Measurements from ENCODE around the gene NPPA. TPM values are rescaled to one million over a fixed set of nuclear protein-coding genes. Genes with fewer than 3 reads are reported as not detected.
A peak's percentile ranks its signal among the peaks of the same experiment; 100 is the strongest.

The NPPA gene
- total RNA-seq, 1 donor from 2014 or later = not detected

DNA sequence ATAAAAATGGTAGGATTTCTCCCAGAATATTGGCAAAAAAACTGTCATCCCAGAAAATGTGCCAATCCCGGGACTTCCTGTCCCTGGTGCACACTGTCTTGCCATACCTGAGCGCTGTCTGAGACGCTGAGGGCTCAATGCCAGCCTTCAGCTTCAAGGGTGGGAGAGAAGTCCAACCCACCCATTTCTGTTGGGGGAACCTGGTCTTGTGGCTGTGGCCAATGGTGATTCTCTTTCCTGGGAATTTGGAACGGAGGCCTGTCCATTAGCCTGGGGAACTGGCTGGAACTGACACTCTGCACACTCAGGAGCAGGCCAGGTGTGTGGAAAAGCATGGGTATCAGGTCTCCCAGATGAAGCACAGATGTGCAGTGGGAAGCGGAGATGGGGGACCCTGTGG lies 48.5 kb downstream of the NPPA start:
- Mint-ChIP-seq H3K9me3 (ENCODE audit: unreplicated experiment) (no peaks in the 10 kb centered on the region), H3K36me3 (ENCODE audit: low read depth, unreplicated experiment) (peaks cover 26% of the 10 kb centered on the region), H3K4me1 (ENCODE audit: unreplicated experiment) (peaks cover 15% of the 10 kb centered on the region), H3K27me3 (ENCODE audit: unreplicated experiment) (peaks cover 2% of the 10 kb centered on the region), H3K4me3 (ENCODE audit: unreplicated experiment) (no peak overlapping the region), H3K27ac (ENCODE audit: unreplicated experiment) (no peak overlapping the region)
- TF ChIP-seq, protein P1, sequence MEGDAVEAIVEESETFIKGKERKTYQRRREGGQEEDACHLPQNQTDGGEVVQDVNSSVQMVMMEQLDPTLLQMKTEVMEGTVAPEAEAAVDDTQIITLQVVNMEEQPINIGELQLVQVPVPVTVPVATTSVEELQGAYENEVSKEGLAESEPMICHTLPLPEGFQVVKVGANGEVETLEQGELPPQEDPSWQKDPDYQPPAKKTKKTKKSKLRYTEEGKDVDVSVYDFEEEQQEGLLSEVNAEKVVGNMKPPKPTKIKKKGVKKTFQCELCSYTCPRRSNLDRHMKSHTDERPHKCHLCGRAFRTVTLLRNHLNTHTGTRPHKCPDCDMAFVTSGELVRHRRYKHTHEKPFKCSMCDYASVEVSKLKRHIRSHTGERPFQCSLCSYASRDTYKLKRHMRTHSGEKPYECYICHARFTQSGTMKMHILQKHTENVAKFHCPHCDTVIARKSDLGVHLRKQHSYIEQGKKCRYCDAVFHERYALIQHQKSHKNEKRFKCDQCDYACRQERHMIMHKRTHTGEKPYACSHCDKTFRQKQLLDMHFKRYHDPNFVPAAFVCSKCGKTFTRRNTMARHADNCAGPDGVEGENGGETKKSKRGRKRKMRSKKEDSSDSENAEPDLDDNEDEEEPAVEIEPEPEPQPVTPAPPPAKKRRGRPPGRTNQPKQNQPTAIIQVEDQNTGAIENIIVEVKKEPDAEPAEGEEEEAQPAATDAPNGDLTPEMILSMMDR (IDR thresholded peaks at IDR 0.05; ENCODE audit: unreplicated experiment) = no peak
- no peak for DNase-seq (ENCODE audit: low spot score)

DNA sequence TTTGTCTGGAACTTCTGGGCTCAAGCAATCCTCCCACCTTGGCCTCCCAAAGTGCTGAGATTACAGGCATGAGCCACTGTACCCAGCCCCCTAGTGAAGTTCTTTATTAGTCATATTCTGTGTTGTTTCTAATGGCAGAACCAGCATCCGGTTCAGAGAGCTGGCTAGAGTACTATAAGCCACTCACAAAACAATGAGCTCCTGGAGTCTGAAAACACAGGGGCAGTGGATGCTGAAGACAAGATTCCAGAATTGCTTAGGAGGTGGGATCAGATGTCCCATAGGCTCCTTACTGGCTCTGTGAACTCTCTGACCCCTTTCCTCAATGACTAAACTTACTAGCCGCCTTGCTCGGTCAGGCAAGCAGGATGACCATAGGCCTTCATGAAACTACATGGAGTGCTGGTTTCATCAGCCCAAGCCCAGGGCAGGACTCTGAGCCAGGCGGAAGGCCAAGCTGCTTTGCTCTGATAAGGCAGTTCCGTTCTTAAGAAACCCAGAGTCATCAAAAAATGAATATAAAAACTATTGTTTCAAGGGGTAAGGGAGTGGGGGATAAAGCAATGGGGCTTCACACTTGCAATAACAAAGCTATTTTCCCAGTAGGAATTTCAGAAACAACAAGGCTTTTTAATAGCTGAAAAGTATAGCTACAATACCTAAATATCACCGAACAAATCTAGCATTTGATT lies 49.9 kb downstream of the NPPA start:
- DNase-seq (ENCODE audit: low spot score) = no peak
- TF ChIP-seq, protein P1 (IDR thresholded peaks at IDR 0.05; ENCODE audit: unreplicated experiment) = no peak
- Mint-ChIP-seq H3K9me3 (ENCODE audit: unreplicated experiment) (no peaks in the 10 kb centered on the region), H3K27ac (ENCODE audit: unreplicated experiment) (no peak overlapping the region), H3K27me3 (ENCODE audit: unreplicated experiment) (peaks cover 4% of the 10 kb centered on the region), H3K4me3 (ENCODE audit: unreplicated experiment) (no peak overlapping the region), H3K36me3 (ENCODE audit: low read depth, unreplicated experiment) (peaks cover 26% of the 10 kb centered on the region), H3K4me1 (ENCODE audit: unreplicated experiment) (peaks cover 4% of the 10 kb centered on the region)

DNA sequence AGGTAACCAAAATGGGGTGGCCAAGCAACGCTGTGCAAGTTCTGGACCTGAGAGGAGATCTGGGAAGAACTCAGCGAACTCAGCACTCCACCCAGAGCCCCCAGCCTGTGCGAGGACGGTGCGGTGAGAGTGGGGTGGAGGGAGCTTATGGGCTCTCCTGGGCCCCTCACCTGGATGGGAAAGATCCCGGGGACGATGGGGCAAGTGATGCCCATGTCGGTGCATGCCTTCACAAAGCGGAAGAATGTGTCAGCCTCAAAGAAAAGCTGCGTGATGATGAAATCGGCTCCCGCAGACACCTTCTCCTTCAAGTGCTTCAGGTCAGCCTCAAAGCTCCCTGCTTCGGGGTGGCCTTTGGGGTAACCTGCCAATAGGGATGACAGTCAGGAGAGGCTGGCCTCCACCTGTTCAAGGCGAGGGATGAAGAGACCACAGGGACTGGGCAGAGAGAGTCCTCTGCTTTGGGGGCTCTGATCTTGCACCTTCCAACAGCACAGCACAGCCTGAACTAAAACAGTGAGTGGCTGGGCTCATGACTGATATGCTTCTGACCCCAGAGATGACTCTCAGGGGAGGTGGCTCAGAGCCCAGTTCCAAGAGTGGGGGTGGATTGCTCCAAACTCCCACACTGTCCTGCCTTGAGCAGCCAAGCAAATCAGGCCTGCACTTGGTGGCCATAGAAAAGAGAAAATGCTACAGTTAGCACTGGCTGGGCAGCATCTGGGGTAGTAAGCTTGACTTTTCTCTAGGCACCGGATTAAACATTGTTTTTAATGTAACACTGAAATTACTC lies 51.4 kb downstream of the NPPA start:
- DNase-seq (ENCODE audit: low spot score) = no peak
- H3K4me1 Mint-ChIP-seq (ENCODE audit: unreplicated experiment) = no peaks in the 10 kb centered on the region
- TF ChIP-seq, protein P1 (IDR thresholded peaks at IDR 0.05; ENCODE audit: unreplicated experiment) = no peak
- H3K9me3 Mint-ChIP-seq (ENCODE audit: unreplicated experiment) = no peaks in the 10 kb centered on the region
- peaks cover 12% of the 10 kb centered on the region for H3K27me3 Mint-ChIP-seq (ENCODE audit: unreplicated experiment)
- H3K27ac Mint-ChIP-seq (ENCODE audit: unreplicated experiment) = no peak overlapping the region
- peaks cover 34% of the 10 kb centered on the region for H3K36me3 Mint-ChIP-seq (ENCODE audit: low read depth, unreplicated experiment)
- H3K4me3 Mint-ChIP-seq (ENCODE audit: unreplicated experiment) = peak overlapping the region; percentile 25

Other genes with a start within 250 kb of the NPPA start
- 1.6 TPM for gene FBXO2, start 193.4 kb downstream of the NPPA start, total RNA-seq (ENCODE audit: unreplicated experiment)
- gene FBXO44, start 192.9 kb downstream of the NPPA start, total RNA-seq (ENCODE audit: unreplicated experiment) = 10.2 TPM
- gene FBXO6, start 183.6 kb downstream of the NPPA start, total RNA-seq (ENCODE audit: unreplicated experiment) = 1.1 TPM
- 28.0 TPM for gene MAD2L2, start 166.6 kb downstream of the NPPA start, total RNA-seq (ENCODE audit: unreplicated experiment)
- gene DRAXIN, start 156.1 kb downstream of the NPPA start, total RNA-seq (ENCODE audit: unreplicated experiment) = 0.46 TPM
- 25.1 TPM for gene AGTRAP, start 111.6 kb downstream of the NPPA start, total RNA-seq (ENCODE audit: unreplicated experiment)
- gene C1orf167, start 85.6 kb downstream of the NPPA start, total RNA-seq (ENCODE audit: unreplicated experiment) = 0.44 TPM
- gene MTHFR, start 41.8 kb downstream of the NPPA start, total RNA-seq (ENCODE audit: unreplicated experiment) = 27.2 TPM
- 42.9 TPM for gene CLCN6, start 41.6 kb downstream of the NPPA start, total RNA-seq (ENCODE audit: unreplicated experiment)
- not detected for gene NPPB, start 11.2 kb upstream of the NPPA start, total RNA-seq (ENCODE audit: unreplicated experiment)
- gene KIAA2013, start 78.6 kb upstream of the NPPA start, total RNA-seq (ENCODE audit: unreplicated experiment) = 38.0 TPM
- 173 TPM for gene PLOD1, start 86.9 kb upstream of the NPPA start, total RNA-seq (ENCODE audit: unreplicated experiment)
- 59.4 TPM for gene MFN2, start 132.7 kb upstream of the NPPA start, total RNA-seq (ENCODE audit: unreplicated experiment)
- gene MIIP, start 171.7 kb upstream of the NPPA start, total RNA-seq (ENCODE audit: unreplicated experiment) = 49.9 TPM
- gene TNFRSF8, start 215.5 kb upstream of the NPPA start, total RNA-seq (ENCODE audit: unreplicated experiment) = 1.9 TPM